Activated CD4-positive, CD25-positive, alpha-beta regulatory T cell (primary cell): ENCODE measurements around the gene INHBA.

Experiments used
- DNase-seq, 4 experiments: peaks; one replicate each; lab custom pipeline; 2025; lab: John Stamatoyannopoulos, UW

The INHBA gene

GRCh38 chr7:41702635-41703371 is at the start of gene INHBA:
Gene INHBA (minus strand): TSS chr7:41703090. CDS start chr7:41700374, 2,716 bp downstream.
- DNase-seq = no peak

- no peak for DNase-seq
Observed at GRCh38 chr7:41752615-41753014, 49.7 kb upstream of the INHBA start.

GRCh38 chr7:41750661-41751540 is 48.0 kb upstream of the INHBA start:
- no peak for DNase-seq

- DNase-seq = no peak
Observed at GRCh38 chr7:41747961-41748360, 45.1 kb upstream of the INHBA start.

- DNase-seq = no peak
Observed at GRCh38 chr7:41745451-41745850, 42.6 kb upstream of the INHBA start.

GRCh38 chr7:41744161-41744560 is 41.3 kb upstream of the INHBA start:
- no peak for DNase-seq

GRCh38 chr7:41742401-41743020 is 39.6 kb upstream of the INHBA start:
- no peak for DNase-seq

- no peak for DNase-seq
Observed at GRCh38 chr7:41738806-41739205, 35.9 kb upstream of the INHBA start.

GRCh38 chr7:41738336-41738735 is 35.4 kb upstream of the INHBA start:
- no peak for DNase-seq

GRCh38 chr7:41735206-41735605 is 32.3 kb upstream of the INHBA start:
- no peak for DNase-seq

GRCh38 chr7:41732843-41733306 is 30.0 kb upstream of the INHBA start:
- DNase-seq = no peak

- DNase-seq = no peak
Observed at GRCh38 chr7:41732436-41732785, 29.5 kb upstream of the INHBA start.

- no peak for DNase-seq
Observed at GRCh38 chr7:41731493-41732435, 28.9 kb upstream of the INHBA start.

GRCh38 chr7:41730668-41731067 is 27.8 kb upstream of the INHBA start:
- no peak for DNase-seq

- DNase-seq = no peak
Observed at GRCh38 chr7:41730161-41730560, 27.3 kb upstream of the INHBA start.

- DNase-seq = no peak
Observed at GRCh38 chr7:41729059-41729458, 26.2 kb upstream of the INHBA start.

GRCh38 chr7:41725013-41725412 is 22.1 kb upstream of the INHBA start:
- DNase-seq = no peak

- no peak for DNase-seq
Observed at GRCh38 chr7:41720886-41721285, 18.0 kb upstream of the INHBA start.

- DNase-seq = no peak
Observed at GRCh38 chr7:41720046-41720445, 17.2 kb upstream of the INHBA start.

GRCh38 chr7:41716691-41717090 is 13.8 kb upstream of the INHBA start:
- no peak for DNase-seq

- DNase-seq = no peak
Observed at GRCh38 chr7:41715000-41715399, 12.1 kb upstream of the INHBA start.
